Measurements from ENCODE around the gene NFATC4.

GRCh38 chr14:24427537-24428508 is 59.8 kb downstream of the NFATC4 start:
- TF ChIP-seq POLR2A (IDR thresholded peaks at IDR 0.05) (no peak), CTCF (IDR thresholded peaks at IDR 0.05) (no peak)

Measured in upper lobe of left lung (tissue), 4 donors.